Stimulated activated CD4-positive, alpha-beta T cell treated with anti-CD3 and anti-CD28 coated beads, TNF-alpha, amount 100 ng/mL, for 1 hour (primary cell): ENCODE measurements around the gene PTPRK.
"Not testable (repeated sequence)": the region's sequence is repeated elsewhere in the genome, so short reads cannot be mapped to it uniquely, and the experiment has no call there.

Experiments used
- DNase-seq, 3 donors: peaks; one replicate each; pipeline ENCODE4 v3.0.0-alpha.2; 2020; ENCODE audit warnings: low read depth in 3 of 3, low spot score in 1 of 3

The PTPRK gene

DNA sequence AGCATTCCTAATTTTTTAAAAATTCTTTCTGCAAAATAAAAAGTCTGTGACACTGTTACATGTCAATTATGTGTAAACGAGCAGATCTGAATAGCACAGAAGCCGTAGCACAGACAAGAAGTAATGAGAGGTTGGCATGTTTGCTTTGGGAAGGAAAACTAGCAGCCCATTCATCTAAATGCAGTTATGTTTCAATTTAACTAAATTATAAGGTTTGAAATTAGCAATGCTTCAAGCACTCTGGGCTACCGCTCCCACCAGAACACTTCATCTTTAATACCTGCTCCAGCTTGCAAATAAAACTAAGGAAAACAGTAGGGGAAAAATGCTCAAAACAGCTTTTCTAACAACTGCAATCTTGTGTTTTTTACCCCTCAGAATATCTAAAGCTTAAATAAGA is 73.9 kb downstream of the PTPRK start:
- DNase-seq: no peak

DNA sequence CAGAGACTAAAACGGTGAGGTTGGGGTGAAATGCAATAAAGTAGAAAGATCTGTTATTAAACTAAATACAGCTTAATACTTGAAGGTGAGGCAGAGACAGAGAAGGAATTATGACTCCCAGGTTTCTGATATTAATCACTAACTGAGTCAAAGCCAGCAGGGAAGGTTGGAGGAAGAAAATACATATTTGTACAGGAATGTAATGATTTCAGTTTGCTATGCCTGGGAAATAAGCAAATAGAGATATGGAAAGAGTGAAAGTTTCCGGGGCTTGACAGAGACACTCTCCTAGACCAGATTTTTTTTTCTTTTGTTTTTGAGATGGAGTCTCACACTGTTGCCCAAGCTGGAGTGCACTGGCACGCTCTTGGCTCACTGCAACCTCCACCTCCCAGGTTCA is 76.8 kb downstream of the PTPRK start:
- DNase-seq: no peak

DNA sequence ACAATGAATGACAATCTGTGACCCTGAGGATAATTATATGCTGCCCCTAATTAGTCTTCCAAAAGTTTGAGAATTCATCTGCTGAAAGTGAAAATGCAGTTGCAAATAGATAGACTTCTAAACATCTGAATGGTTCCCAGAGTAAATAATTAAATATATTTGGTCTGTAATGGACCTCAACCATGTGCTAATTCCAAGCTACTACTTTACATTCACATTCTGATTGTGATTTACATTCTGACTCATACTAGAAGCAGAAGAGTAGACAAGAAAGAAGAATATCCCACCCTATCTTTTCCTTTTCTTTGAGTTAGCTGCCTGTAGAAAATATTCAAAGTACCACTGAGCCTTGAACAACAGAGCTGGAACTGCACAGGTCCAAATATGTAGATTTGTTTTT is 80.8 kb downstream of the PTPRK start:
- no peak for DNase-seq

DNA sequence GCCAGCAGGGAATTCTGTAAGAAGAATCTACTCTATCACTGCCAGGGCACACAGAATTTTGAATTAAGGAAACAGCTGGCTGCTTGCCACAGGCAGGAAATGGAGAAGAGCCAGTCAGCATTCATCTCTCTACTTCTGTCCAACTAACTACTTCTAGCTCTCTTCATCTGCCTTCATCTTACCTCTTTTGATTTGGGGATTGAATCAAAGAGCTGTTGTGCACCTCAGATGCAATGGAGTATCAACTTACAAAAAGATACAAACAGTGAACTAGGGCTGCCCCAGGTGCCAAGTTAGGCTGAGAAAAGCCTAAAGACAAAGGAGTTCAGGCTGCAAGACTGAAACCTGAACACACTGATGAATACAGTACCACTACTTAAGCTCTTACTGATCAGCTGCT is 82.0 kb downstream of the PTPRK start:
- no peak for DNase-seq

DNA sequence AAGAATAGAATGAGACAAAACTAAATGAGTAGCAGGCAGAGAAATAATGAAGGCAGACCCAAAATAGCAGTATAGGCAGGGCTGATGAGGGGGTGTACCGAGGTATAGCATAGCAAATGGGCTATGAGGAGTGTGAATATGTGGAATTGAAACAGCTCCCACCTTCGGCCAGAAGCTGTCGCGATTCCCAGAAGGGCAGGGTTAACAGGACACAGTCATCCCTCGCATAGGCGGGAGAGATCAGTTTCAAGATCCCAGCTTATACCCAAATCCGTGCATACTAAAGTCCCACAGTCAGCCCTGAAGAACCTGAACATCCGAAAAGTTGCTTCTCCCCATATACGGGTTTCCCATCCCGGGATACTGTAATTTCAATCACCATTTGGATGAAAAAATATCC is 82.7 kb downstream of the PTPRK start:
- DNase-seq: no peak

DNA sequence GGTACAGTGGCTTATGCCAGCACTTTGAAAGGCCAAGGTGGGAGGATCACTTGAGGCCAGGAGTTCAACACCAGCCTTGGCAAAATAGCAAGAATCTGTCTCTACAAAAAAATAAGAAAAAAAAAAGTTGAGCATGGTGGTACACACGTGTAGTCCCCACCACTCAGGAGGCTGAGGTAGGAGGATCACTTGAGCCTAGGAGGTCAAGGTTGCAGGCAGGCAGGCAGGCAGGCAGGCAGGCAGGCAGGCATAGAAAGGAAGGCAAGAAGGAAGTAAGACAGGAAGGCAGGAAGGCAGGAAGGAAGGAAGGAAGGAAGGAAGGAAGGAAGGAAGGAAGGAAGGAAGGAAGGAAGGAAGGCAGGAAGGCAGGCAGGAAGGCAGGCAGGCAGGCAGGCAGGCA is 85.6 kb downstream of the PTPRK start:
- DNase-seq: not testable (repeated sequence)

DNA sequence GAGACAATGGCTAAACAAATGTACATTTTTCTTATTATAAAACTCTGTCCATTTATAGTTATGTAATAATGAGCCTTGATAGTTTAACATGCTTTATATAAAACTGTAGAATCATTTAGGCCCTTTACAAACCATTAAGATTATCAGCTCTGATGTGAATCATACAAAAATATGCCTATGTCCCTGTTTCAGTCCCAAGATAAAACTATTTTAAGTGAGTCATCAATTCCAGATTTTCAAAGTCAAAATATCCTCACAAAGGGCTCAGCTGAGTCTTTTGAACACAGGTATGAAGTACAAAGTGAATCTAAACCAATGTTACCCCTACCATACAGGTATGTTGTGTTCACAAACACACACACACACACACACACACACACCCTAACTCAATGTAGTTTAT is 88.0 kb downstream of the PTPRK start:
- DNase-seq: no peak

DNA sequence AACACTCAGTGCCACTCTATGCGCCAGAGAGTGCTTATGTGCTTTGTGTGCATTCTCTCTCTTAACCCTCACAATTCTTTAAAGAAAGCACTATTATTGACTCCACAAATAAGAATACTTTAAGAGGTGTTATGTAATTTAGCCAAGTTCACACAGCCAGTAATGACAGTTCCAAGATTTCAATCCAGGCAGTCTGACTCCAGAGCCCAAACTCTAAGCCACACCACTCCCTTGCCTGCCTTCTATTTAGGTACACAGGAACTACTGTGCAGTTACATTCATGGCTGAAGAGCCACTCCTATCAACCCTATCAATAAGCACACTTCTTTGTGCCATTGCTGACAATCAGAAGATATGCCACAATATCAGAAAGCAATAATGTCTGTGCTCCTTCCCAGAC is 93.3 kb downstream of the PTPRK start:
- DNase-seq: no peak

DNA sequence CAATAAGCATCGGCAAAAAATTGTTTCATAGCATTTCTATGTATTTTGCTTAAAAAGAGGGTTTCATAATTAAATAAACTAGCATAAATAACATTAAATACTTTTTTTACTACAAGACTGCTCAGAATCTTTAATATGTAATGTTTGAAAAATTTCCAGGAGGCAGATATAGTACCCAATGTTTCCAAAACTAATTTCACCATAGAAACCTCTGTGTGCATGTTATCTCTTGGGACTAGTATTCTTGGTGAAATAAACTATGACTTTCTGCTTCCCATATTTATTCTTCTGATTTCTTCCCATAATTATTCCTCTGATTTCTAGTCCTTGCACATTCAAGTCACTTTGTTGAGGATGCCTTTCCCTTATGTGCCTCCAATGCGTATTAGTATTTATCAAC is 94.5 kb downstream of the PTPRK start:
- no peak for DNase-seq

DNA sequence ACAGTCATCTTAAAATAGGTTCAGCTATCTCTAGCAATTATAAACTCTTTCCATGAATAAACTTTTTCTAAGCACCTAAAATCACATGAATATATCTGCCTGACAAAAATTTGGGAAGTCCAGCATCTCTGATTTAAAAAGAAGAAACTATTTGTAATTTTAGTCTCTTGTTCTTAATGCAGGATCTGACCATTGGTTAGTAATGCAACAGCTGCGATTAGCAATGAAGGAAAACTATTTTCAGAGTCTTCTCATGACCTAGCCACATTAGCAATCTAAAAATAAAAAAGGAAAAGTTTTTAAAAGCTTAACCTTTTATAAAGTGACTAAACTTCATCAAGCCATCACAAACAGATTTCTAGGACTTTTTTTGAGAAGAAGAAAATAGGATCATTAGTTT is 97.5 kb downstream of the PTPRK start:
- DNase-seq: no peak

DNA sequence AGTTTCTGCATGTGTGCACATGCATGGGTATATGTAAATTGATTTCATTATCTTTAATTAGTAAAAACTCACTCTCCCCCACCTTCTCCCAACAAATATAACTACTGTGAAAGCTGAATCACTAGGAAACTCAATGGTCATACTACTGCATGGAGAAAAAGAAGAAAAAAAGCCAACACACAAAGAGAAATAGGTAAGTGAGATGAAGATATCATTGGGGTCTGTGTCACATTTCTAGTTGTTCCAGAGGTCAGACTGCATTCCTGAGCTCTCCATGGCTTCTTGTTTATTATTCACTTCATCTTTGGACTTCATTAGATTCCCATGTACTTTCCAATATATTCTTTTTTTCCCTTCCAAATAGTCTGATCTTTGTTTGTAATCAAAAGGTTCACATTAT is 98.2 kb downstream of the PTPRK start:
- no peak for DNase-seq

DNA sequence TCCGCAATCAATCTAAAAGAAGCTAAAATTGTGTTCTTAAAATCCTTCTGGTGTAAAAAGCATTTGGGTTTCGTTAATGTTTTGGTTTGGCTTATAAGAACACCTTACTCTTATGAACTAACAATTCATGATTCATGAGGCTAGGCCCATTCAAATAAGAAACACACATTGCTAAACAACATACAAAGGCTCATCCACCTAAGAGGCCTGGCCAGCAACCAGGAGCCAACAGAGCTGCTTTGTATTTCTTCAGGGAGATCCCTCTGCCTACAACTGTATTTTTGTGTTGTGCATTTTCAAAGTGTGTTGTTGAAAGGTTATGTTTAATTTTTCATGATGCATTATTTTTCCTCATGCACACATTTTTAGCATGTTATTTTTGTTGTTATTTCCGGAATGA is 98.6 kb downstream of the PTPRK start:
- no peak for DNase-seq

DNA sequence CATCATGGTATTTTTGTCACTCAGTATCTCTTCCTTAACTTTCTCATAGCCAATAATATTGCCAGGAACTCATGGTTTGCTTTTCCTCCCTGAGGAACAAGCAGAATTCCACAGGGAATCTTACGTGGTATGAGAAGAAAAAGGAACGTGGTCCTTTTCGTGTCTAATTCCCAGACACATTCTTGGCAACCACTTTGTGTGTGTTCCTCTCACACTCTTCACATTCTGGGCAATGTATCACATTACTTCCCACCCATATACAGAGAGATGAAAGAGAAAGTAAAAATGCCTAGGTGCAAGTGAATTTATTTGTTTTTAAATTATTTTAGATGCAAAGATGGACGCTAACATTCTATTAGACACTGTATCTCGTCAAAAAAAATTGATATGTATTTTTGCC is 102.7 kb downstream of the PTPRK start:
- DNase-seq: no peak

DNA sequence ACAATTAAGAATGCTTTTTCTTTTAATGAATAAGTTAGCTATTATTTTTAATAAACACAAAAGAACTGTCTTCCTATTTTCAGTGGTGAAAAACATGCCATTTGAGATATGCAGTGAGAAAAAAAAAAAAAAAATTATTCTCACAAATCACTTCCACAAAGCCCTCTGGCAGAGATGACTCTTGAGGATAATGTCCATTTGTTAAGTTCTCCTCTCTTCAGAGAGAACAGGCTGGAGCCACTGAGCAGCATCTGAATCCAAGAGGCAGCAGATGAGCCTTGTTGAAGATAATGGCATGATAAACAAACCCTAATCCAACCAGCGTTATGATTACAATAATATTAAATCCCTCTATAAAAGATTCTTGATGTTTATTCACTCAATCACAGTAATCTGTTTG is 105.0 kb downstream of the PTPRK start:
- DNase-seq: no peak

DNA sequence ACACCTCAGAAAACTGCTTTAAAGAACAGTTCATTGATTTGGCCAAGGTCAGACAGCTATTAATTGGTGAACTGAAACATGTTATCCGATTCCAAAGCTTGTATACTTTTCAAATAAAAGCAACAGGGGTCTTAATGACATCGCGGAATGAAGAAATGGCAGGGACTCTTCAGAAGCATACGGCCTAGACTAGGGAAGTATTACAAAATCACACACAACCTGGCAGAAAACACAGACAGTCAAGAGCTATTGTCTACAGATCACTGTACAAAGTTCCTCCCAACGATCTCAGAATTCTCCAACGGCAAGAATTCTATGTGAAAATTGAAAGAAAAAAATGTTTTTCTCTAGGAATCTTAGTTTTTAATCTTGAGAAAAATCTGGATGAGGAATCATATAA is 105.5 kb downstream of the PTPRK start:
- no peak for DNase-seq

DNA sequence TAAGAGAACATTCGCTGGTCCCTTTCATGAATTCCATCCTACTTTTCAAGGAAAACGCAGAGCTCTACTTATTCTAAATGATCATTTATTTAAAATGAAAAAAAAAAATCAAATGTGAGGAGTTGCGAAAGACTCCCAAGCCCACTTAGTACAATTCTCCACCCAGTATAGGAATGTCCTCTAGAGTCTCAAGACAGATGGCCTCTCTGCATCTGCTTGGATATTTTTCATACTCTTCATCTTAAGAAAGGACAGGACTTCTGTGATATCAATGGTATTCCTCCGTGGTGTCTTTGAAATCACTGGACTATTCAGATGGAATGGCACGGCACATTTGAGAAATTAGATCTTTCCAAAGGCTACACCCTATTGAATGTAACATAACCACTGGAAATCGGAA is 107.1 kb downstream of the PTPRK start:
- DNase-seq: no peak

DNA sequence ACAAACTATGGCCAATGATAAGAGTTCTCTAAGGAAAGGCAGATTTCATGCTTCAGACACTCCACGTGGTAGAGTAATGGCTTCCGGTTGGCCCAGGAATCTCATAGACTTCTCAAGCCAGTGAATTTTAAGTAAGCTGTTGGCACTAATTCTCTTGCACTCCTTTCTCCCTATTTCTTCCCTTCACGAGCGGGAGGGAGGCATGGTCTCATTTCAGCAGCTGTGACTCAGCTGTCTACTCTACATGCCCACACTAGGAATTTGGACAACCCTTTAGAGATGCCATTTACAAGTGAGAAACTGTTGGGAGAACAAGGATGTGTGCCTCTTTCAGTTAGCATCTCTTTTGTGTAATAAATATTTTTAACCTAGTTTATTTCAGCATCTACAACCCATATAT is 107.7 kb downstream of the PTPRK start:
- DNase-seq: no peak

DNA sequence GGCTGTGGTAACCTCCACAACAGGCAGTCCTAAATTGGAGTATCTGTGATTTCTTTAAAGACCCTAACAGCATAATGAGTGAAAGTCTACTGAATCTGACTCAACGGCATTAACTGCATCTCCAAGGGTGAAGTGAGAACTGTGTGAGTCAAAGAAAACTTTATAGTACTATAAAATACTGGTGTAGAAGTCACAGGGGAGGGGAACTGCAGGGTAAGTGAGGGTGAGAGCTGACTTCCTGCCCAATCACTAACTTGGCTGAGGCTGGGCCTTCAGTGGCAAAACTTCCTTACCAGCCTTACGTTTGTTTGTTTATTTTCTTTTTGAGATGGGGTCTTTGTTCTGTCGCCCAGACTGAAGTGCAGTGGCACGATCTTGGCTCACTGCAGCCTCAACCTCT is 109.8 kb downstream of the PTPRK start:
- no peak for DNase-seq

DNA sequence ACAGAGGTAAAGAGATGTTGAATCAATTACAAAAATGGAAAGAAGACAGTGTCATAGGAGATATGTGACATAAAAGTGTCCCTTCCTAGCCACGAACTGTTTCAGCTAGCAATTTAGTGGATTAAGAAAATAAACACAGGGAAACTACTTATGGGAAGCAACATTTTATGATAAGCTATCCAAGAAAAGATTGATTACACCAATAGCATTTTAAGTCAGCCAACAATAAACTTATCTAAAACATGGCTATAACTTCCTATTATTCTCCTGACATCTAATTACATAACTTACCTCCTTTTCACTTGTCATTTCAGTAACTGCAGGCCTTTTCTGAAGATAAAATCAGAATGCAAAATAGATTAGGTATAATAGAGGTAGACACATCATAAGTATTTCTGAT is 111.4 kb downstream of the PTPRK start:
- no peak for DNase-seq

DNA sequence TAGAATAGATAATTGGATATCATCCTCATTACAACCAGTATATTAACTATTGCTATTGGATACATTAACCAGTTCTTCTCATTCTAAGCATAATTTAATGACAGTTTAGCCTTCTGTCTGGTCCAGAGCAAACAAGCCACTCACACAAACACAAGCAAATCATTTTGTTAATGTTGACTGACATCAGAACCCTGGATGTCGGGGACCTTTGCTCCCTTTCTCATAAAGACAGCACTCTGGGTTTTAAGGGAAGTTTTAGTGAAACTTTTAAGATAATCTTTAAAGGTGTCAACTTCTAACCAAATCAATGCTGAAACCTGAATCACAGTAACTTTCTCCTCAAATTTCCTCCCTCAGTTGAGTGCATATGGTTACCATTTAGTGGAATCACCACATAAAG is 113.9 kb downstream of the PTPRK start:
- DNase-seq: no peak

DNA sequence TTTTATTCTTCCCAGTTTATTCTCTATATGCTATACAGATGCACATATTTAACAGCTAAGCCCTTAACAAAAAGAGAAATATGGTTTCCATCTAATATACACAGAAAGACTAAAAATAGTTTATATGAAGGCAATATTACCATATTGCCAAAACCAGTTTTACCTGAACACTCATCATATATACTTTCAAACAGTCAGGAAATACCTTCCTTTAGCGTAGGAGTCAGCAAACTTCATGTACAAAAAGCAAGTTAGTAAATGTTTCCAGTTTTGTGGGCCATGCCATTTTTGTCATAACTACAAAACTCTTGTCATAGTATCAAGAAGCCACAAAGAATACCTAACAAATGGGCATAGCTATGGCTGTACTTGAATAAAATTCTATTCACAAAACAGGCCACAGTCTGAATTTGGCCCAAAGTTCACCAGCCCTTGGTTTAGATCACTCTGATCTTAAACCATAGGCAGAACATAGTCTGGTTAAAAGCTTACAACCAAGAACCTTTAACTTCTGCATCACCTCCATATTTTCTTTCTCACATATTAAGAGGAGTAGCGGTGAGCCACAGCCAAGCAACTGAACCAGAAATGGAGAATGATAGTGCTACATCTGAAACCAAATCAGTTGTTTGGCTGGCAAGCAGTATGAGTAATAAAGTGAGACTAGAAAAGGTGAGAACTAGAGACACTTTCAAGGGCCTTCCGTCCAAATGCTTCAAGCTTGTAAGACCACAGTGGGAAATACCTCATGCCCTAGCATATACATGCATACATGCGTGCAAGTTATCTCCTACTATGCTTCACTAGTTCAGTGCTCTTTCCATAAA is 116.6 kb downstream of the PTPRK start:
- no peak for DNase-seq

DNA sequence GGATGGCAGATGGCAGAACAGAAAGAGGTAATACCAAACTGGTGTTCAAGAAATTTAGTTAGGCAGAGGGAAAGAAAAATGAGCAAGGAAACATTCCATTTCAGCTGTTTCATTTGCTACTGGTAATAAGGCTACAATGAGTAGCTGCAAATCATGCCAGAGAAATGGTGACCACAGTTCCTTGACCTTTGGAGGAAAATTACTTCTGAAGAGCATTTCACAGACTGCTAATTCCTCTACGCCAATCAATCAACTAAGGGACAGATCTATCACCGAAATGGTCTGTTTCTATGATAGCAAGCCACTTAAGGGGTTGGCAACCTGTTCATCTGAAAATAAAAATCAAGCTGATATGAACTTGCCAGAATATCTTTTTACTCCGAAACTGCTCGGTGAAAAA is 119.5 kb downstream of the PTPRK start:
- no peak for DNase-seq

DNA sequence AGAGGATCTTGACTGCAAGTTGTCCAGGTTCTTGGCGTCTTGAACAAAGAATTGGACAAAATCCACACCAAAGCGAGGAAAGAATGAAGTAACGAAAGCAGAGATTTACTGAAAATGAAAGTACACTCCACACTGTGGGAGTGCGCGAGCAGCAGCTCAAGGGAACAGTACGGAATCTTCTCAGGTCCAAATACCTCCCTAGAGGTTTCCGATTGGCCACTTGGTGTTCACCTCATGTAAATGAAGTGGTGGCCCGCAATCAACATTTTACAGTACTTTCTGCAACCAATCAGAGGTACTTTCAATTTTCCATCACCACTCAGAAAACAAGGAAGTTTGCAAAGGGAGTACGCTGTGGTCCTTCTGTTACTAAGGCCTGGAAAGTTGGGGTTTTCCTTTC is 122.4 kb downstream of the PTPRK start:
- DNase-seq: no peak

DNA sequence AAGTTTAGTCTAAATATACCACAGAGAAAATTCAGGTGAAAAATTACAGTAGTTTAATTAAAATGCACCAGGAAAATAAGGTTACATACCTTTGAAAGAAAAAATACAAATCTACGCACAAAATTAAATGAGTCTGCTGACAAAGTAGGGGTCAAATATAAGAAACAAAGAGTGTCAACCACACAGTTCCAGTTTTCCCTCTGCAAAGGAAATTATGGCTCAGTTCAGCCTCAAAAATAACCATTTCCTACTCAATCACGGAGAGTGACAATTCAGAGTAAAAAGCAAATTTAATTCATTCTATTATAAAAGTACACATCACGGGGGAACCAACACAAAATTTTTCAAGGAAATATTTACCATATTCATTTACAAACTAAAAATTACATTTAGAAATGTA is 124.8 kb downstream of the PTPRK start:
- no peak for DNase-seq
